Stimulated activated CD4-positive, alpha-beta T cell treated with anti-CD3 and anti-CD28 coated beads, Interleukin-15, amount 100 ng/mL, for 24 hours (primary cell): Measurements from ENCODE around the gene FN3KRP.

Experiments
- DNase-seq: peaks from one replicate; pipeline ENCODE4 v3.0.0-alpha.2; 2020

Gene FN3KRP, protein sequence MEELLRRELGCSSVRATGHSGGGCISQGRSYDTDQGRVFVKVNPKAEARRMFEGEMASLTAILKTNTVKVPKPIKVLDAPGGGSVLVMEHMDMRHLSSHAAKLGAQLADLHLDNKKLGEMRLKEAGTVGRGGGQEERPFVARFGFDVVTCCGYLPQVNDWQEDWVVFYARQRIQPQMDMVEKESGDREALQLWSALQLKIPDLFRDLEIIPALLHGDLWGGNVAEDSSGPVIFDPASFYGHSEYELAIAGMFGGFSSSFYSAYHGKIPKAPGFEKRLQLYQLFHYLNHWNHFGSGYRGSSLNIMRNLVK

DNA sequence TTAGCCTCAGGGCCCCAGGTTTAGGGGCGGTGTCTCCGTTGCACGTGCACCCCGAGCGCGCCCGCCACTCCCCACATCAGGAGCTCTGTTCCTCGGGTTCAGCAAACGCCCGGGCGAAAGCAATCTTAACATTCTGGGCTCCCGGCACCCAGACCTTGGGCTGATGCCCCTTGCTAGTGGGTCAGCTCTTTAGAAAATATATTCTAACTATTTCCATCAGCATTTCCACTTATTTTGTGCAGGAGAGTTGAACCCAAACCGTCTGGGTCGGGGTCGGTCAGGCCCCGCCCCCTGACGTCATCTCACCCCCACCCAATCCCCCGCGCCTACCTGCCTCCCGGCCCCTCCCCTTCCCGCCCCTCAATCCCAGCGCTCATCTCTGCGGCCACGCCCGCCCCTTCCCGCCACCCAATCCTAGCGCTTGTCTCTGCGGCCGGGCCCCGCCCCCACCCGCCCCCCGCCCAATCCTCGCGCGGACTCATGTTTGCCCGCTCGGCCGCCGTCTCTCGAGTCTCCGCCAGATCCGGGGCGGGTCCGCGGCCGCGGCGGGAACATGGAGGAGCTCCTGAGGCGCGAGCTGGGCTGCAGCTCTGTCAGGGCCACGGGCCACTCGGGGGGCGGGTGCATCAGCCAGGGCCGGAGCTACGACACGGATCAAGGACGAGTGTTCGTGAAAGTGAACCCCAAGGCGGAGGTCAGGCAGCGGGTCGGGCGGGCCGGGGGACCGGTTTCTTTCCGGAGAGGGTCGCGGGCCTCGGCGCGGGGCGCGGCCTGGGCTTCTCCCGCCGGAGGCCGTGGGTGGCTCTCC is at the start of gene FN3KRP:
FN3KRP (plus strand) TSS at position 504 of the 808 bp plus-strand sequence; CDS start at position 554, 50 bp downstream.
- DNase-seq = peak; percentile 98

DNA sequence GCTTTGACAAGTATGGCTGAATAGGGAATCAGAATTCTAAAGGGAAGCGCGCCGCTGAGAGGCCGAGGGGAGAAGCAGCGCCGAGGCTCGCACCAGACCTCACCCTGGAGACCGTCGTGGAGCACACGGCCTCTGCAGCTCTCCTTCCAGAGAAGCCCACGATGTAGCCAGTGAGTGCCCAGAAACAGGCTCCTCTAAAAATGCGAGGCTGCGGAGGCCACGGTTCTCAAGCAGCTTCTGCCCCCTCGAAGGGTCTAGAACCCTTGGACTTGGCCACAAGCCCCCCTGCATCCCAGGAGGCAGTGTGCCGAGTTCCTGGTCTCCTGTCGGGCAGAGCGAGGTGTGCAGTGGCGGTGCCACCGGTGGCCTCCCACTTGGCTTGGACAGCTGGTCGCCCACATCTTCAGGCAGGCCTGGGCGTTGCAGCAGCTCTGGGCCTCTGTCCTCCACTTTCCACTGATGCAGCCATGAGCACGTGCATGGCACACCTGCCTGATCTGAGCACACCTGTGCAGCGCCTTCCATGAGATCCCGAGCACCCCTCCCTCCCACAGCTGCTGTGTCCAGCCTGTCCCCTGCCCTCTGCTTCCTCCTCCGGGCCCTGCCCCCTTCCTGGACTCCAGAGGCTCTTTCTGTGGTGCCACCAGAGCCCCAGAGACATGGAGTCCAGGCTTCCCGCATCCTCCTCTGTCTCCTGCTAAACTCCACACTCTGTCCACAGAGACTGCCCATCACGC is 49.4 kb upstream of the FN3KRP start:
- DNase-seq = no peak

DNA sequence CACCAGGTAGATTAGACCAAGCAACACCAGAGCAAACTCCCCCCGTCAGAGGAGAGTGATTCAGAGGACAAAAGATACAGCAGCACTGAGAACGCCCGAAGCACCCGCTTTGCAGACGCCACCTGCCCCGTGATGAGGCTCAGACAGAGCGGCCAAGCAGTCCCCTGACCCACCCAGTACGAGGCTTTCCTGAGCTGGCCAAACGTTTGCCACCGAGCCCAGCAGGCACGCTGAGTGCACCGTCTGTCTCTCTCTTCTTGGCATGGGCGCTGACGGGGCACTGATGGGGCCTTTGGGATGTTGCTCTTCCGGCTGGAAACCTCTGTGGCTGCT is 48.9 kb upstream of the FN3KRP start:
- no peak for DNase-seq

DNA sequence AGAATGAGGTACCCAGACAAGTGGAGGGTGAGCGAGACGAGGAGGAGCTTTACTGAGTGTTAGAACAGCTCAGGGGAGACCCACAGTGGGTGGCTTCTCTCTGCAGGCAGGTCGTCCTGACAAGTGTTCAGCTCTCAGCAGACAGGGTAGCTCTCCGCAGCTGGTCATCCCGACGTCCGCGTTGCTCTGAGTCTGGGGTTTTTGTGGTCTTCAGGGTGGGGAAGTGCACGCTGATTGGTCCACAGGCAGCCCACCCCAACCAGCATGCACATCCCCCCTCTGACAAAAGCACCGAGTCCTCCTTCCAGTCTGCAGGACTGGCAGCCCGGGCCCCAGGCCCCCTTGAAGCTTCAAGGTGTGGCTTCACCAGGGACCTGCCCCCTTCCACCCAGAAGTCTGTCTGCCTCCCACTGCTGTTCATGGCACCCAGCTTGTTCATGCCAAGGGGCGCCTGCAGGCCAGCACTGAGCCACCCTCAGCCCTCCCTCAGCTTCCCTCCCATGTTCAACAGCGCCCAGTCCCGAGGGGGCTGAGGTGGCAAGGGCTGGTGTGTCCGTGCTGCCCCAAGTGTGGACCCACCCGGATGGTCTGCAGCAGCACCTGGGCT is 48.4 kb upstream of the FN3KRP start:
- no peak for DNase-seq

DNA sequence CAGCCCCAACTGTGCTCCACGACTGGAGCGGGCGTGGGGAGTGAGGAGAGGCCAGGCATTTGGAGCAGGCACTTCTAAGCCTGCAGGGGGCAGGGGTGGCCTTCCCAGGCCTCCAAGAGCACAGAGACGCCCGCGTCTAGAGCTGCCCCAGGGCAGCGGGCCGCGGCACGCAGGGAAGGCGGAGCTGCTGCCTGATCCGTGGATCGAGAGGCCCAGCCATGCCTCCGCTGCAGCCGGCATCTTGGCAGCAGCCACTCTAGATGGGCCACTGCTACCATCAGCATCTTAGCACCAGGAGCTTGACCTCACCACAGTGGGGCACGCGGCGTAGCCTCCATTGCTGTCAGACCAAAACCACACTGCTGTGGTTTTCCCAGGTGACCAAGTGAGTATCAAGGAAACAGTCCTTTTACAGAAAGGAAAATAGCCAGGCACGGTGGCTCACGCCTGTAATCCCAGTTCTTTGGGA is 47.8 kb upstream of the FN3KRP start:
- DNase-seq = peak; percentile 66

DNA sequence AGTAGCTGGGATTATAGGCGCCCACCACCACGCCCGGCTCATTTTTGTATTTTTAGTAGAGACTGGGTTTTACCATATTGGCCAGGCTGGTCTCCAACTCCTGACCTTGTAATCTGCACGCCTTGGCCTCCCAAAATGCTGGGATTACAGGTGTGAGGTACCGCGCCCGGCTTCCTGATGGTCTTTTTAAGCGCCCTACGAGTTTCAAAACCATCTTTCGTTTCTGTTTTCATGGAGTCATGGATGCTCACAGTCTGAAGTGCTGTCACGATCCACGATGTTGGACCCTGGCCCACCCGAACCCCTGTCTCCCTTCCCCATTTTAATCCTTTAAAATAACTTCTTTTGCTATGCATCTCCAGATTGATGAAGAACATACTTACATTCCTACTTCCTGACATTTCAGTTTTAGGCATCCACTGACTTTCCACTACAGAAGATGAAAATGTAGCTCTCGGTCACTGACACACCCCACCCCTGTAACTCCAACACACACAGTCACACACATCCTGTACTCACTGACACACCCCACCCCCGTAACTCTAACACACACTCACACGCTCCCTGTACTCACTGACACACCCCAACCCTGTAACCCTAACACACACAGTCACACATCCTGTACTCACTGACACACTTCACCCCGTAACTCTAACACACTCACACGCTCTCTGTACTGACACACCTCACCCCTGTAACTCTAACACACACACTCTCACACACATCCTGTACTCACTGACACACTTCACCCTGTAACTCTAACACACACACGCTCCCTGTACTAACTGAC is 45.6 kb upstream of the FN3KRP start:
- no peak for DNase-seq

DNA sequence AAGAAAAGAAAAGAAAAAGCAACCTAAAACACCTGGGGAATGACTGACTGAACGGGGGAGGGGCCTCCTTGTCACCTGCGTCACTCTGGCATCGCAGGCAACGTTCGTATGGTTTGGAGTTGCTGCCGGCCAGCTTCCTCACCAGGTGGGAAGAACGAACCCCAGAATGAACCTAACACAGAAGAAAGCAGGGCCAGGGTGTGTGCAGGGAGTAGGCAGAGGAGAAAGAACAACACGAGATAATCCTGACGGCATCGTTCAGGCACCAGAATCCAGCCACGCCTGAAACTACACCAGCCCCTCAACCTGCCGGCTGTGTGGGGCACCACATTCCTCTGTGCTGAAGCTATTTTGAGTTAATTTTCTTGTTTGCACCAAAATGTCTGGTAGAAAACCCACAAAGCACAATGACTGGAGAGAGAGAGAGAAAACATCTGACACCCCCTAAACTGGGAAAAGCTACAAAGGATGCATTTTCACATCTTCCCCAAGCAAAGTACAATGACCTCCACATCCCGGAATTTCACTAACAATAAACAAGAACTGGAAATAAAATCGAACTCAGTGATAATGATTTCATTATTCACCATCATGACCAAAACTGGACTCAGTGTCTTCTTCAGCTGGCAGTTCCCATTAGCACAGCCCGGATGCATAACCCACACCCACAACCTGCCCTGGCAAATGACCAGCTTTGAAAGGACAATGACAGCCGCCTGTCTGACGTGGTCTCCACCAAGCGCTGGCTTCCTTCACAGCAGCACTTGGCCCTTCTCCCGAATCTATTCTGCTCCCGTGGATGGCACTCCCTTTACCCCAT is 41.6 kb upstream of the FN3KRP start:
- DNase-seq = no peak

DNA sequence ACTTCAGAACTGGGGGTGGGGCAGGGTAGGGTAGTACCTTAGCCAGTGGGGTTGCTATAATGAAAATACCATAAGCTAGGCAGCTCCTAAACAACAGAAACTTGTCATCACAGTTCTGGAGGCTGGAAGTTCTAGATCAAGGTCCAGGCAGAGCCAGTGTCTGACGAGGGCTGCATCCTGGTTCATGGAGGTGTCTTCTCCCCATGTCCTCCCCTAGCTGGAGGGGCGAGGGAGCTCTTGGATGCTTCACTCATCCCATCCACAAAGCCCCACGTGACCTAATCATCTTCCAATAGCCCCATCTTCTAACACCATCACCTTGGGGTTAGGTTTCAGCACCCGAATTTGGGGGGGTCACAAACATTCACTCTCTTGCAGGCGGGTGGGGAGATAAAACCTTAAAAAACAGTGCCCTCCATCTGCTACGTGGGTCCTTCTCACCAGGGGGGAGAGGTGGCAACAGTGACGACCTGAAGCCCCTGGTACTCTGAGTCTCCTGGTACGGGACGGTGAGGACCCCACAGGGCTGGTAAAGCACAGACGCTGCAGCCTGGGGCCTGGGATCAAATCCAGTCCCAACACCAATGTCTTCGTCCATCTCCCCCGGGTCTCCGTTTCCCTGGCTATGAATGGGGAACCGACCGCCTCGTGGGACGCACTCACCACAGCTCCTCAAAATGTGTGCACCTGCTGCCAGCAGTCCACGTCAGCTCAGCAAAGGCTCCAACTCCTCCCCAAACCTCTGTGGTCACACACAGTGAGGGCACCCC is 40.8 kb upstream of the FN3KRP start:
- DNase-seq = no peak

DNA sequence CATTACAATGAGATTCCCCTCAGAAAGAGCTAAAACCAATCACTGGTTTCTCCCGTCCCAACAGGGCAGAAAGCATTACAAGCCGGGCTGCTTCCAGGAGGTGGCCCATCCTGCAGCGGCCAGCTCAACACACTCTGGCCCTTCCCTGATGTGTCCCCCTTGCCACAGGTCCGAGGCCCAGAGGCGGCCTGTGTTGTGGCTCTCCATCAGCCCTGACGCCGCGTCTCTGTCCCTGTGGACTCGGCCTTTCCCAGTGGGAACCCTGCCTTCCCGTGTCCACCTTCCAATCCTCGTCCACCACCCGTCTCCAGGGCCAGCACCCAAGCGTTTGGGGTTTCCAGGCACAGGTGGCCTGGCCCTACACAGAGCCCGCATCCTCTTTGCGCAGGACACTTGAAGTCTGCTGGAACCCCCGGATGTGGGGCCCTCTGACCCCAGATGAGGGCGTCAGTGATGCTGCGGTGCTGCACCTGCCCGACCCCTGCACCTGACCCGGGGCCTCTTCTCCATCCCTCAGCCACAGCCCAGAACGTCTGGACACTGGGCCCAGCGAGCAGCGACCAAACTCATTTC is 39.1 kb upstream of the FN3KRP start:
- DNase-seq = no peak

DNA sequence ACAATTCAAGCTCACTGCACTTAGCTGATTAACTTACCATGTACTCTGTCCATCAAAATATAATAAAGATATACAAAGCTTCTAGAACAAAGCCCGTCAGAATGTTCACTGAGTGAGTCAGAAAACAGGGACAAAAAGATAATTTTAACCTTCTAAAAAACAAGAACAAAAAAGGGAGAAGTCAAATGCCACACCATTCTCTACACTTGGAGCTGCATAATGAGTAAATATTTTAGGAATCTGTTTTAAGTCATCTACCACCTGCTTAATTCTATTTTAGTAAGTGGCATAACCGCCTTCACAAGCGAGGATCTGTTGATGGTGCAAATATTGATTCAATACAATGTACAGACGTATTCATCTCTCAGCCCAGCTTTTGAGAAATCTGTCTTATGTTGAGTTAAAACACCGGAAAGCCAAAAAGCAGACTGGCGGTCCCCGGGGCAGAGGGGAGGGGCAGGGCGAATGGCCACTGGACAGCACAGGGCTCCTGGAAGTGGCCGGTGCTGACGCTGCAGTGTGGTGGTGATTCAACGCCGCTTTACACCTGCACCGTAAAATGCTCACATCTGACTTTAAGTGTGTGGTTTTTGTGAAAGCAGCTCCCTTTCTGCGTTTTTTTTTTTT is 38.1 kb upstream of the FN3KRP start:
- no peak for DNase-seq

DNA sequence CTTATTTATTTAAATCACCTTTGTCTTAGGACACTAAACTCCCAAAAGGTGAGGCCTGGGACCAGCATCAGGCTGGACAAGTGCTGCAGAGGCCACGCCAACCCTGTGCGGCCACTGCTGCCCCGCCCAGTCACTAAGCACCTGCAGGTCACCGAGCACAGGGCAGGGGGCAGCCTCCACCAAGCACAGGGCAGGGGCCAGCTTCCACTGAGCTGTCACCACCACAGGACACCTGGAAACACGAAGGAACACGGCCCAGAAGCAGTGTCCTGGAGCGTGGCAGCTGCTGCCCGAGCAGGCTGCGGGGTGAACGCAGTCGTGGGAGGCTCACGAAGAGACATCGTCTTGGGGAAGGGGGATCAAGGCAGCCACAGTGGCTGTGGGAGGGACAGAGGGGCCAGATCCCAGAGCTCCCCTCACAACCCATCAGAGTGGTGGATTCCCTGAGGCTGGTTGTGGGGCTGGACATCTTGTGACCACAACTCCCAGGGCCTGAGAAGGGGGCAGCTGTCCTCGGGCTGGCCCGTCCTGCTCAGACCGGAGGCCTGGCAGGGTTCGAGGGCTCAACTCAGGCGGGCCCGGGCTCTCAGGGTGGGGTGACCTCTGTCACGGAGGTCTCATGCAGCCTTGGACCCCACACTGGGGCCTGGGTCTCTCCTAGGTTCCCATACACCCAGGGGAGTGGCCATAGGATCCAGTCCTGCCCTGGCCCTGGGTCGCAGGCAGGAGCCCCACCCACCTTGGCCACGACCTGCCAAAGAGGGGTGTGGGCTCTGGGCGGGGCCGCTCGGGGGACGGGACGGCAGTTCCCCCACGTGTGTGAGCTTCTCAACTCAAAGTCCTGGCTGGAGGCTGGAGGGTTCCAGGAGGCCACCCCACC is 36.7 kb upstream of the FN3KRP start:
- DNase-seq = no peak

DNA sequence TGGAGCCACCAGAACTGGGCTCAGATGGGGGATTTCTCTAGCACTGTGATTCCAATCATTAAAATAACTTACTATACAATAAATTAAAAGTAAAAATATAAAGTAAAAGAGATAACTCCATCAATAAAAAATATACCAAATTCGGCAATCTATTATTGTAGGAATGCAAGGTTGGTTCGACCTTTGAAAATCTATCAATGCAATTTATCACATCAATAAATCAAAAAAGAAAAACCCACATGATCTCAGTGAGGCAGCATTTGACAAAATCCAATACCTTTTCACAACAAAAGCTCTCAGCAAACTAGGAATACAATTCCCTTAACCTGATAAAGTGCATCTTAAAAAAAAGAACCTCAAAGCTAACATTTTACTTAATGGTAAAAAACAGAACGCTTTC is 35.0 kb upstream of the FN3KRP start:
- no peak for DNase-seq

DNA sequence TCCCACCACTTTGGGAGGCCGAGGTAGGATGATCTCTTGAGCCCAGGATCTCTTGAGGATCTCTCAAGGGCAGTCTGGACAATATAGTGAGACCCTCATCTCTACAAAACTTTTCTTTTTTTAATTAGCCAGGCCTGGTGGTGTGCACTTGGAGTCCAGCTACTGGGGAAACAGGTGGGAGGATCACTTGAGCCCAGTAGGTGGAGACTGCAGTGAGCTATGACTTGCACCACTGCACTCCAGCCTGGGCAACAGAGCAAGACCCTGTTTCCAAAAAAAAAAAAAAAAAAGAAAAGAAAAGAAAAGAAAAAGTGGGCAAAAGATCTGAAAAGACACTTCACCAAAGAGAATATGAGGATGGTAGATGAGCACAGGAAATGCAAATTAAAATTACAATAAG is 33.0 kb upstream of the FN3KRP start:
- no peak for DNase-seq

DNA sequence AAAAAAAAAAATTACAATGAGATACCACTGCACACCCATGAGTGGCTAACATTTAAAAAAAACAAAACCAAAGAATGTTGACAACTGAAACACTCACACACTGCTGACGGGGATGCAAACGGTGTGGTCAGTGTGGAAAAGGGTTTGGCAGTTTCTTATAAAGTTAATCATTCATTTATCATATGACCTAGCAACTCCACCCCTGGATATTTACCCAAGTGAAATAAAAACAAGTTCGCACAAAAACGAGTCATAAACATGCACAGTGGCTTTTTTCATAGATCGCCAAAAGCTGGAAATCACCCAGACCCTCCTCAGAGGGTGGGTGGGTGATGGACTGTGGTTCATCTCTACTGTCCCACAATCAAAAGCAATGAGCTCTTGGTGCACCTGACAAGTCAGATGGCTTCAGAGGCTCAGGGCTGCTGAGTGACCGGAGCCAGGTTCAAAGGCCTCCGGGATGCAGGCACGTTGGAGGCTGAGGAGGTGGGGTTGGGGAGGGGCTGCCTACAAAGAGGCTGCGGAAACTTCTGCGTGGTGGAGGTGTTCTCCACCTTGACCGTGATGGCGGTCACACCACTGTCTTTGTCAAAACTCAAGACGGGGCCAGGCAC is 32.2 kb upstream of the FN3KRP start:
- DNase-seq = no peak

DNA sequence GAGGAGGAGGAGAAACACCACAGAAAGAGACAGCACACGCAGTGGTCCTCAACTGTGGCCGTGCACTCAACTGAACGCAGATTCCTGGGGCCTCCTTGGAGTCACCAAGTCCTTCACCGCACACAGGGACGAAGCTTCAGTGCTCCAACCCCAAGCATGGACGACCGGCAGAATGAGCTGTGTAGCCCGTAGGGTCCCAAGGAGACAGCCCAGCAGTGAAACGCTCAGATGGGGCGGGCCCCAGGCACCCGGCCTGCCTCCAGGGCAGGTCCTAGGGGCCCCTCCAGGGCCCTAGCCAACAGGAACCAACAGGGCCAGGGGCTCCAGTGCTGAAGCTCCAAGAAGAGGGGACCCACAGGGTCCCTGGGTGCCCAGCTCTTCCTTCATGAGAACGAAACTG is 31.2 kb upstream of the FN3KRP start:
- DNase-seq = no peak

DNA sequence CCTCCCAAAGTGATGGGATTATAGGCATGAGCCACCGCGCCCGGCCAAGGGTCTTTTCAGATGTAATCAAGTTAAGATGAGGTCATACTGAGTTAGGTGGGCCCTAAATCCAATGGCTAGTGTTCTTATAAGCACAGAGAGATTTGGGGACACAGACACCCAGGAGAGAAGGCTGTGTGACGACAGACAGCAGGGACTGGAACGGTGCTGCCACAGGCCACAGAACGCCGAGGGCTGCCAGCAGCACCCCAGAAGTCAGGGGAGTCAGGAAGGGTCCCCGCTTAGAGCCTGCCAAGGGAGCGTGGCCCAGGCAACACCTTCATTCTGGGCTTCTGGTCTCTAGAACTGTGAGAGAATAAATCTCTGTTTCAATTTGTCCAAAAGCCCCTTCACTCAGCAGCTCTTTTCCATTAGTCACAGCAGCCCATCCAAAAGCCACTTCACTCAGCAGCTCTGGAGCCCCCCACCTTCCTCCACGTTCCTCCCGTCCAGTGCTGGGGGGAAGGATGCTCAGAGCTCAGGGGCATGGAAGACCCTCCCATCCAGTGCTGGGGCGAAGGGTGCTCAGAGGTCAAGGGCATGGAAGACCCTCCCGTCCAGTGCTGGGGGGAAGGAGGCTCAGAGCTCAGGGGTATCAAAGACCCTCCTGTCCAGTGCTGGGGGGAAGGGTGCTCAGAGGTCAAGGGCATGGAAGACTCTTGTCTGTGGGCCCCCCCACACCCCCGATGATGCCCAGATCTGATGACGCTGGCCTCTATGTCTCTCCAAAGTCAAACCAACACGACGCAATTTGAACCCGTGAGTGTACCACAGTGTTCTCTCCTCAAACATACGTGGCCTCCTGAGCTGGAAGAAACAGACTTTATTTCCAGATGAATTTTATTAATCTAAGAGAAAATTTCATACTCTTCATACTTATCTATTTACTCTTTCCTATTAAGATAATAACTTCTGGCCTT is 29.9 kb upstream of the FN3KRP start:
- no peak for DNase-seq

DNA sequence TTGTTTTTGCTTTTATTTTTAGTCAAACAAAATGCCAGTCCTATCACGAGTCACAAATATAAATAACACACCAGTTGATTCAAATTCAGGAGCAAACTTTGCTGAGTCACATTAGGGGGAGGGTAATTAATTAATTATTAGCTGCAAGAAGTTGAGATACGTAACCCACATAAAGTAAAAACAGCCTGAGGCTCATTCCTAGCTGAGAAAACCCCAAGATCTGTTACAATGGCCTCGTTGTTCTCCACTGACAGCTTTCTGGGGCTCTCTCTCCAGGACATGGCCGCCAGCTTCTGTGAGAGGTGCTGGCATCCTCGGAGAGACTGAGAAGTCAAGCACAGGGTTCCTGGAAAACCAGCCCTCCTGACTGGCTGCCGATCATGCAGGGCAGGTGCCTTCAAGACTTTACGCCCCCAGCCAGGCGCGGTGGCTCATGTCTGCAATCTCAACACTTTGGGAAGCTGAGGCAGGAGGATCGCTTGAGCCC is 29.1 kb upstream of the FN3KRP start:
- no peak for DNase-seq
